GM23248 (cell line): ENCODE measurements around the gene RCBTB1.

Source experiments
- EZH2 ChIP-seq: fragments of 200-600 bp; sonication (generic); IDR thresholded peaks from 2 replicates; pipeline ENCODE4 v1.6.1; 2018; ENCODE audit warnings: antibody characterized with exemption, mild to moderate bottlenecking; ENCODE audit not compliant: insufficient read depth, poor library complexity, severe bottlenecking
- EZH2phosphoT487 ChIP-seq: fragments of 200-600 bp; sonication (generic); IDR thresholded peaks from 2 replicates; pipeline ENCODE4 v1.6.1; 2018; ENCODE audit warnings: antibody characterized with exemption, moderate library complexity, mild to moderate bottlenecking, low read depth; ENCODE audit not compliant: insufficient read depth

GRCh38 chr13:49604570-49604969, 19.2 kb upstream of the RCBTB1 start:
- TF ChIP-seq EZH2 (no peak), EZH2phosphoT487 (no peak)
